ENCODE data around the gene CTNND2.

The CTNND2 gene

GRCh38 chr5:11240293-11241190, 663.7 kb downstream of the CTNND2 start:
- DNase-seq: no peak

GRCh38 chr5:11239261-11240015, 664.8 kb downstream of the CTNND2 start:
- no peak for DNase-seq

- no peak for DNase-seq
These were observed 669.7 kb downstream of the CTNND2 start for GRCh38 chr5:11234501-11234911.

- no peak for DNase-seq
These were observed 673.4 kb downstream of the CTNND2 start for GRCh38 chr5:11230890-11231289.

- DNase-seq: no peak
These were observed 677.2 kb downstream of the CTNND2 start for GRCh38 chr5:11227064-11227463.

GRCh38 chr5:11224436-11225187, 679.6 kb downstream of the CTNND2 start:
- DNase-seq: no peak

GRCh38 chr5:11222169-11222568, 682.1 kb downstream of the CTNND2 start:
- DNase-seq: no peak

GRCh38 chr5:11214864-11215644, 689.2 kb downstream of the CTNND2 start:
- DNase-seq: no peak

GRCh38 chr5:11212706-11213105, 691.5 kb downstream of the CTNND2 start:
- no peak for DNase-seq

- no peak for DNase-seq
These were observed 706.5 kb downstream of the CTNND2 start for GRCh38 chr5:11197726-11198125.

- DNase-seq: no peak
These were observed 712.6 kb downstream of the CTNND2 start for GRCh38 chr5:11191673-11192072.

GRCh38 chr5:11182441-11183080, 721.7 kb downstream of the CTNND2 start:
- no peak for DNase-seq

GRCh38 chr5:11181940-11182339, 722.3 kb downstream of the CTNND2 start:
- DNase-seq: no peak

- no peak for DNase-seq
These were observed 723.4 kb downstream of the CTNND2 start for GRCh38 chr5:11180890-11181289.

GRCh38 chr5:11177999-11178711, 726.1 kb downstream of the CTNND2 start:
- DNase-seq: no peak

- no peak for DNase-seq
These were observed 729.7 kb downstream of the CTNND2 start for GRCh38 chr5:11174591-11174990.

GRCh38 chr5:11172484-11172883, 731.8 kb downstream of the CTNND2 start:
- DNase-seq: no peak

GRCh38 chr5:11171236-11171635, 733.0 kb downstream of the CTNND2 start:
- DNase-seq: no peak

GRCh38 chr5:11166923-11167322, 737.3 kb downstream of the CTNND2 start:
- no peak for DNase-seq

GRCh38 chr5:11164531-11165294, 739.5 kb downstream of the CTNND2 start:
- no peak for DNase-seq

- no peak for DNase-seq
These were observed 747.1 kb downstream of the CTNND2 start for GRCh38 chr5:11157132-11157531.
